Suprapubic skin (tissue), 4 donors: ENCODE results near the gene PWWP2A. TPM values are rescaled to one million over a fixed set of nuclear protein-coding genes. Genes with fewer than 3 reads are reported as not detected.

ENCODE experiments used
- DNase-seq, 2 donors: peaks; one replicate each; pipeline ENCODE4 v3.0.0-alpha.2; 2019; ENCODE audit warnings: low spot score in 2 of 2
- H3K27ac ChIP-seq: fragments of 200-600 bp; sonication (generic); one replicate; pipeline ENCODE4 v1.5.1; 2019
- H3K27me3 ChIP-seq: fragments of 200-600 bp; sonication (generic); one replicate; pipeline ENCODE4 v1.5.1; 2019
- H3K36me3 ChIP-seq: fragments of 200-600 bp; sonication (generic); one replicate; pipeline ENCODE4 v1.5.1; 2019
- H3K4me1 ChIP-seq: fragments of 200-600 bp; sonication (generic); one replicate; pipeline ENCODE4 v1.5.1; 2019
- H3K4me3 ChIP-seq: fragments of 200-600 bp; sonication (generic); one replicate; pipeline ENCODE4 v1.5.1; 2019; ENCODE audit warnings: mild to moderate bottlenecking
- H3K9me3 ChIP-seq: fragments of 200-600 bp; sonication (generic); one replicate; pipeline ENCODE4 v1.5.1; 2019
- EP300 ChIP-seq: sonication (generic); formaldehyde crosslinking; IDR thresholded peaks from one replicate; pipeline ENCODE4 v1.6.1; 2017; ENCODE audit warnings: antibody characterized with exemption
- POLR2A ChIP-seq, 2 donors: fragments of 450-650 bp; IDR thresholded peaks; one replicate each; pipeline ENCODE4 v1.6.1; 2017; ENCODE audit warnings: antibody characterized with exemption in 2 of 2, mild to moderate bottlenecking in 2 of 2, moderate library complexity in 2 of 2
- POLR2AphosphoS5 ChIP-seq, 3 donors: sonication (generic); formaldehyde crosslinking; IDR thresholded peaks; one replicate each; pipeline ENCODE4 v1.6.1; 2017; ENCODE audit warnings: antibody characterized with exemption in 3 of 3
- WGBS: methylation state at CpG from one replicate; pipeline ENCODE4 v1.1.5; 2018; 5-methylcytosine and 5-hydroxymethylcytosine counted together
- total RNA-seq, 4 donors: library from RNA; depleted of rRNA; stranded (reverse); fragments of >200 nt; gene quantifications; one replicate each; pipeline ENCODE4 v1.1.0, GENCODE V29; 2016
- TF ChIP-seq, protein P1 (sequence below), 2 donors: fragments of 200-600 bp in 1 of 2; fragments of 450-650 bp in 1 of 2; sonication (generic) in 1 of 2; IDR thresholded peaks; one replicate each; pipeline ENCODE4 v1.5.1; 2016 to 2019; ENCODE audit warnings: antibody characterized with exemption in 2 of 2, mild to moderate bottlenecking in 1 of 2, moderate library complexity in 1 of 2

PWWP2A gene
- total RNA-seq, 4 donors from 2014 or later, result 24.7 to 42.3 (median 31.4) TPM

DNA sequence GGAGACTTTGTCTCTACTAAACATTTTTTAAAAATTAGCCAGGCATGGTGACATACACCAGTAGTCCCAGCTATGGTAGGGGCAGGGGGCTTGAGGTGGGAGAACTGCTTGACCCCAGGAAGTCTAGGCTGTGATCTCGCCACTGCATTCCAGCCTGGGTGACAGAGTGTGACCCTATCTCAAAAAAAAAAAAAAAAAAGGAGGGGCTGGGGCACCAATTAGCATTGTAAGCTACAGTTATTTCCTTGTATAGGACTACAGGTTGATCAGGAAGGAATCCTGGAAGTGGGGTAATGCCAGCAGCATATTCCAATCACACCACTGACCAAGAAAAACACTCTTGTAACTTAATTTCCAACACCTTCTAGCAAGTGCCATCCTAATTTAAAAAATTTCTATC is 32.1 kb downstream of the PWWP2A start:
- no peak for DNase-seq
- Histone ChIP-seq H3K4me3 (no peak overlapping the region), H3K27ac (no peak overlapping the region), H3K27me3 (no peaks in the 10 kb centered on the region), H3K9me3 (no peaks in the 10 kb centered on the region), H3K36me3 (peaks cover 6% of the 10 kb centered on the region), H3K4me1 (no peaks in the 10 kb centered on the region)
- 92% methylated on average over 1 of the region's 1 CpG for WGBS
- no peak for TF ChIP-seq EP300
- no peak for TF ChIP-seq POLR2A (IDR thresholded peaks at IDR 0.05)
- TF ChIP-seq, protein P1, sequence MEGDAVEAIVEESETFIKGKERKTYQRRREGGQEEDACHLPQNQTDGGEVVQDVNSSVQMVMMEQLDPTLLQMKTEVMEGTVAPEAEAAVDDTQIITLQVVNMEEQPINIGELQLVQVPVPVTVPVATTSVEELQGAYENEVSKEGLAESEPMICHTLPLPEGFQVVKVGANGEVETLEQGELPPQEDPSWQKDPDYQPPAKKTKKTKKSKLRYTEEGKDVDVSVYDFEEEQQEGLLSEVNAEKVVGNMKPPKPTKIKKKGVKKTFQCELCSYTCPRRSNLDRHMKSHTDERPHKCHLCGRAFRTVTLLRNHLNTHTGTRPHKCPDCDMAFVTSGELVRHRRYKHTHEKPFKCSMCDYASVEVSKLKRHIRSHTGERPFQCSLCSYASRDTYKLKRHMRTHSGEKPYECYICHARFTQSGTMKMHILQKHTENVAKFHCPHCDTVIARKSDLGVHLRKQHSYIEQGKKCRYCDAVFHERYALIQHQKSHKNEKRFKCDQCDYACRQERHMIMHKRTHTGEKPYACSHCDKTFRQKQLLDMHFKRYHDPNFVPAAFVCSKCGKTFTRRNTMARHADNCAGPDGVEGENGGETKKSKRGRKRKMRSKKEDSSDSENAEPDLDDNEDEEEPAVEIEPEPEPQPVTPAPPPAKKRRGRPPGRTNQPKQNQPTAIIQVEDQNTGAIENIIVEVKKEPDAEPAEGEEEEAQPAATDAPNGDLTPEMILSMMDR (IDR thresholded peaks at IDR 0.05), result no peak
- TF ChIP-seq POLR2AphosphoS5 (IDR thresholded peaks at IDR 0.05), result no peak

DNA sequence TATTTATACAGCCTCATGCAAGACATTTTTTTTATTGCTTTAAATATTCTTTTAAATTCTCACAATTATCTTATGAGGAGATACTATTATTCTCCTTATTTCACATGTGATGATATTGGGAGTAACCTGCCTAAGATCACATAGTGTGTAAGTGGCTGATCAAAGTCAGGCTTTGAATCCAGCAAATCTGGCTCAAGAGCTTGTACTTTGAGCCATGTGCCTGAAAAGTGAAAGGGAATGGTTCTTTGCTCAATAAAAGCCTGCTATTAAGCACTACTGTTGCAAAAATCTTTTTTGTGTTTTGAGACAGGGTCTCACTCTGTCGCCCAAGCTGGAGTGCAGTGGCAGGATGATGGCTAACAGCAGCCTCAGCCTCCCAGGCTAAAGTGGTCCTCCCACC is 35.1 kb downstream of the PWWP2A start:
- DNase-seq, result no peak
- Histone ChIP-seq H3K4me1 (no peaks in the 10 kb centered on the region), H3K4me3 (no peak overlapping the region), H3K27ac (no peak overlapping the region), H3K9me3 (no peaks in the 10 kb centered on the region), H3K27me3 (no peaks in the 10 kb centered on the region), H3K36me3 (peaks cover under 1% of the 10 kb centered on the region)
- 83% methylated on average over 1 of the region's 1 CpG for WGBS
- no peak for TF ChIP-seq POLR2A (IDR thresholded peaks at IDR 0.05)
- TF ChIP-seq, protein P1 (IDR thresholded peaks at IDR 0.05), result no peak
- TF ChIP-seq POLR2AphosphoS5 (IDR thresholded peaks at IDR 0.05), result no peak
- no peak for TF ChIP-seq EP300

DNA sequence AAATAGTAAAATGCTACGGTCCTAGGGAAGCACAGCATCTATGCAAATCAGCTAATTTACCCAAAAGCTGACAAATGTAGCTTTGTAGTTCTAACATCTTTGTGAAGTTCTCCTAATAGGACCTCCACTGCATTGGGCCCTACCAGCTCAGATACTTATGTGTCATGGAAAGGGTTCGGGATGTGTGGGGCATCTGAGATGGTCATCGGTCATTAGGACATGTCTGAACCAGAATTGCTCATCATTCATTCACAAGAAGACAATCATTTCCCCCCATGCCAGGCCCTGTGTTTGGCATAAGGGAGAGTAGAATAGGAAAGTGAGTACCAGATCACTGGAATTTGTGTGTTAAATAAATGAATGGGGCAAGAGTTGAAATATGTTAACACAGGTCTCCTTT is 35.7 kb downstream of the PWWP2A start:
- no peak overlapping the region for H3K4me3 ChIP-seq
- TF ChIP-seq EP300, result no peak
- no peak for TF ChIP-seq POLR2AphosphoS5 (IDR thresholded peaks at IDR 0.05)
- TF ChIP-seq POLR2A (IDR thresholded peaks at IDR 0.05), result no peak
- TF ChIP-seq, protein P1 (IDR thresholded peaks at IDR 0.05), result no peak
- no peak for DNase-seq
- H3K36me3 ChIP-seq, result peaks cover 4% of the 10 kb centered on the region
- WGBS, result 71% methylated on average over 3 of the region's 3 CpGs
- H3K27ac ChIP-seq, result no peak overlapping the region
- no peaks in the 10 kb centered on the region for H3K9me3 ChIP-seq
- H3K4me1 ChIP-seq, result no peaks in the 10 kb centered on the region
- no peaks in the 10 kb centered on the region for H3K27me3 ChIP-seq

DNA sequence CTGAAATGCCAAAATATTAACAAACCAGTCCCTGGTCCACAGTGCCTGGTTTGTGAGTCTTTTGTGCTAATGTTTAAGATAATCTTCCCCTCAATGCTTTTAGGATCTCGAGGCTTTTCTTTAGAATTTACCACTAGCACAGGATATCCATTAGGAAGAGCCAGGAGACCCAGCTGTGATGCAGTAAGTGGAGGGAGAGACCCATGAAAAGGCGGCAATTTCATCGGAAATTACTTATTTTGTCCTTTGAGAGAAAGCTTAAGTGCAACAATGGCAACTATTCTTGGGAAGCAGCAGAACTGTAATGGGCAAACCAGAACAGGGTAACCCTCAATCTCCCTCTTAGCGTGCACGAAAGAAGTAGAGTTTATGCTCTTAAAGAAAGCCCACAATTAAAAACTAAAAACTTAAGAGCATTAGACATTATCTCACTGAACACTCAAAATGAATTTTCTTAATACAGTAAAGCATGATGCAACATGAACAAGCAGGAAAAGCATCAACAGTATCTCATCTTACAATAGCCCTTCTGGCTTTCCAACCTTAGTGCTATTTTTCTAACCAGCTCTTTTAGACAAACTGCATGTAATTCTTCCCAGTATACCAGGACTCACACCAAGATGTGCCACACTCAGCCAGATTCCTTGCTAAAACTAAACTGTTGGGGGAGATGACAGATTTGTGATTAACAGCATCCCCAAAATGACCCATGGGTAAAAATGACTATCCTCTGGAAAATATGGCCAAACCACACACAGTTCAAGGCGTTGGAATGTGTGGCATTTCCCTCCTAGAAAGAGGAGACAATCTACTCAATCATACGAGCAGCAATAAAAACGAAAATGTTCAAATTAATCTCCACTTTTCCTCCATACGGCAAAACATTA is 36.4 kb downstream of the PWWP2A start:
- Histone ChIP-seq H3K4me3 (no peak overlapping the region), H3K4me1 (no peaks in the 10 kb centered on the region), H3K27ac (no peak overlapping the region), H3K36me3 (peaks cover 7% of the 10 kb centered on the region), H3K9me3 (no peaks in the 10 kb centered on the region), H3K27me3 (no peaks in the 10 kb centered on the region)
- WGBS, result 69% methylated on average over 9 of the region's 9 CpGs
- TF ChIP-seq EP300 (no peak), POLR2AphosphoS5 (IDR thresholded peaks at IDR 0.05) (no peak), POLR2A (IDR thresholded peaks at IDR 0.05) (no peak)
- TF ChIP-seq, protein P1 (IDR thresholded peaks at IDR 0.05), result no peak
- DNase-seq, result no peak

DNA sequence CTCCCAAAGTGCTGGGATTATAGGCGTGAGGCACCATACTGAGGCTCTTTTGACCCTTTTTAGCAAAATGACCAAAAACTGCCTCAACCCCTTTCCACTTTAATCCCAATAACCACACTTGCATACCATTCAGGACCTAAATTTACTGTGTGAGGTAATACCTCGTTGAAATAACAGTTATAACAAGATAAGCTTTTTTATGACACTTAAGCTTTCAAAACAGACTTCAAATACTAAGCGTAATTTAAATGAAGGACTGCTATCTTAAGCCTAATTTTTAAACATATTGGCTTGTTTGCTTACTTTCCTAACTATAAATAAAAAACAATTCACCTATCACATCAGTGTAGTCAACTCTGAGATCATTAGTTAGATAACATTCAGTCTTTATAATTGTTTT is 37.8 kb downstream of the PWWP2A start:
- Histone ChIP-seq H3K4me3 (no peak overlapping the region), H3K9me3 (no peaks in the 10 kb centered on the region), H3K4me1 (no peaks in the 10 kb centered on the region), H3K27me3 (no peaks in the 10 kb centered on the region), H3K36me3 (peaks cover 7% of the 10 kb centered on the region), H3K27ac (no peak overlapping the region)
- no peak for TF ChIP-seq POLR2AphosphoS5 (IDR thresholded peaks at IDR 0.05)
- DNase-seq, result no peak
- WGBS, result 83% methylated on average over 3 of the region's 3 CpGs
